ENCODE data around the gene JADE2.

- TF ChIP-seq CTCF (IDR thresholded peaks at IDR 0.05), result no peak
- no peak for TF ChIP-seq POLR2A (IDR thresholded peaks at IDR 0.05)
- TF ChIP-seq EP300 (IDR thresholded peaks at IDR 0.05), result no peak
These were observed 79.4 kb downstream of the JADE2 start for GRCh38 chr5:134604908-134605307.

All from upper lobe of left lung (tissue), 4 donors.